Measurements from ENCODE around the gene CDON.

Gene CDON

DNA sequence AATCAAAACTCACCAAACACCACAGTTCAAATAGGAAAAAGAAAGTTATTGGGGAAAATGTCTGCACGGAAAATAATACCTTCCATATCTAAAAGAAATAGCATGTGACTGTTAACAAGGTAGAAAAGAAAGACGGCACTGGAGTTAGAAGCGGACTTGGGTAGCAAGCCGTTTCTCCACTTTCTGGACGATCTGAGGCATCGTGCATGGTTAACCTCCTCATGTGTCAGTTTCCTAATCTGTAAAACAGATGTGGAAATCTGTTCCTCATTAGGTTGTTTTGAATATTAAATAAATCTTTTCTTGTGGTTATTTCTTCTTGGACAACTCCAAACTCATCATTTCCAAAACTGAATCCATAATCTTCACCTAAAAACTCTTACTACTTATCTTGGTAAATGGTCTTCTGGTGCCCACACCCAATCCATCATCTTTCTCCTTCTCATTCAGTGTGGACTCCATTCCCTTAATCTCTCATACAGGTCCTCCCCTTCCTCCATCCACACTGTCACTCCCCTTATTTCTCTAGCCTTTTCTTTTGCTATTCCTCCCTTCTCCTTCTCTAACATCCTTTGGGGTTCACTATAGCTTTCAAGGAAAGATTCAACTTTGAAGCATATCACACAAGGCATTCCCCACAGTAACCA, 63.3 kb downstream of the CDON start:
- H3K36me3 ChIP-seq (ENCODE audit: control insufficient read depth, insufficient read depth, low read length), result no peaks in the 10 kb centered on the region

GRCh38 chr11:125998267-125998666, 64.4 kb downstream of the CDON start:
- no peaks in the 10 kb centered on the region; the same call in 1 of the 2 replicates for H3K27me3 ChIP-seq (replicated peaks; ENCODE audit: control insufficient read depth, insufficient read depth, low read length)
- H3K4me3 ChIP-seq (replicated peaks; ENCODE audit: low read depth, low read length), result no peak overlapping the region
- DNase-seq (ENCODE audit: extremely low read depth, insufficient read length), result no peak
- H3K36me3 ChIP-seq (ENCODE audit: control insufficient read depth, insufficient read depth, low read length), result no peaks in the 10 kb centered on the region
- TF ChIP-seq, protein P1, sequence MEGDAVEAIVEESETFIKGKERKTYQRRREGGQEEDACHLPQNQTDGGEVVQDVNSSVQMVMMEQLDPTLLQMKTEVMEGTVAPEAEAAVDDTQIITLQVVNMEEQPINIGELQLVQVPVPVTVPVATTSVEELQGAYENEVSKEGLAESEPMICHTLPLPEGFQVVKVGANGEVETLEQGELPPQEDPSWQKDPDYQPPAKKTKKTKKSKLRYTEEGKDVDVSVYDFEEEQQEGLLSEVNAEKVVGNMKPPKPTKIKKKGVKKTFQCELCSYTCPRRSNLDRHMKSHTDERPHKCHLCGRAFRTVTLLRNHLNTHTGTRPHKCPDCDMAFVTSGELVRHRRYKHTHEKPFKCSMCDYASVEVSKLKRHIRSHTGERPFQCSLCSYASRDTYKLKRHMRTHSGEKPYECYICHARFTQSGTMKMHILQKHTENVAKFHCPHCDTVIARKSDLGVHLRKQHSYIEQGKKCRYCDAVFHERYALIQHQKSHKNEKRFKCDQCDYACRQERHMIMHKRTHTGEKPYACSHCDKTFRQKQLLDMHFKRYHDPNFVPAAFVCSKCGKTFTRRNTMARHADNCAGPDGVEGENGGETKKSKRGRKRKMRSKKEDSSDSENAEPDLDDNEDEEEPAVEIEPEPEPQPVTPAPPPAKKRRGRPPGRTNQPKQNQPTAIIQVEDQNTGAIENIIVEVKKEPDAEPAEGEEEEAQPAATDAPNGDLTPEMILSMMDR (IDR thresholded peaks at IDR 0.05; ENCODE audit: insufficient read depth, low read length, poor library complexity, severe bottlenecking), result no peak

More for the DNA sequence above, 63.3 kb downstream of the CDON start:
- TF ChIP-seq, protein P1 (IDR thresholded peaks at IDR 0.05; ENCODE audit: insufficient read depth, low read length, poor library complexity, severe bottlenecking), result no peak
- DNase-seq (ENCODE audit: extremely low read depth, insufficient read length), result no peak
- no peak overlapping the region for H3K4me3 ChIP-seq (replicated peaks; ENCODE audit: low read depth, low read length)
- no peaks in the 10 kb centered on the region; the same call in 1 of the 2 replicates for H3K27me3 ChIP-seq (replicated peaks; ENCODE audit: control insufficient read depth, insufficient read depth, low read length)

DNA sequence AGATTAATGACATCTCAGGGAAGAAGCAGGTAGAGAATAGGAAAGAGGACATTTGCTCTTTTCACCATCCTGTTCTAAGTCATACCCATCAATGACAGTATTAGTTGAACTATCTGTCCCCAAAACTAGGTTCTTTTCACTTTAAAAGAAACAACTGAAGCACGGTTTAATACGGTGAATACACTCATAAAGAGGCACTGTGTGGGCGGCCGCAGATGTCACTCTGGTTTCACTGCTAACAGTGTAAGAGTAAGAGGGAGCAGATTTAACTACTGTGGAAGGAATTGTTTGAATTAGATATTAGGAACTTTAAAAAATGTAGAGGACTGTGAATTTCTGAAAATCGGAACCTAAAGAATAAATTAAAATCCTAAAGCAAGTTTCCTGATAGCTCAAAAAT, 67.4 kb downstream of the CDON start:
- Histone ChIP-seq H3K4me3 (replicated peaks; ENCODE audit: low read depth, low read length) (no peak overlapping the region), H3K27me3 (replicated peaks; ENCODE audit: control insufficient read depth, insufficient read depth, low read length) (no peaks in the 10 kb centered on the region), H3K36me3 (ENCODE audit: control insufficient read depth, insufficient read depth, low read length) (no peaks in the 10 kb centered on the region)
- TF ChIP-seq, protein P1 (IDR thresholded peaks at IDR 0.05; ENCODE audit: insufficient read depth, low read length, poor library complexity, severe bottlenecking), result no peak
- DNase-seq (ENCODE audit: extremely low read depth, insufficient read length), result peak; percentile 8

DNA sequence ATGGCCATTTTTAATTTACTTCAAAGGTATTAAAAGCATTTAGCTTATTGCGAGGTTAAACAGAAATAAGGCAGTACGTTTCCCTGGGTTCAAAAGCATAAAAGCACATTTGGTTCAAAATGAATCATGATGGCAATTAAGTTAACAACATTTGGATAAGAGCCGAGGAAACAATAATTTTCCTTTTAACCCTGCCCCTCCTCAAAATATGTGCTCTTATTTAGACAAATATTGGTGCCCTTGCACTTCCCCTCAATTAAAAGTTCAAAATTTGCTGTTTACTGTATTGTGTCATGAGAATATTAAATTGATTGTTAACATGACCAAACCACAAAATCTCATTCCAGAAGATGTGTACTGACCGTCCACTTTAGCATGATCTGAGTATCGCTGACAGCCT, 68.2 kb downstream of the CDON start:
- Histone ChIP-seq H3K27me3 (replicated peaks; ENCODE audit: control insufficient read depth, insufficient read depth, low read length) (no peaks in the 10 kb centered on the region), H3K36me3 (ENCODE audit: control insufficient read depth, insufficient read depth, low read length) (no peaks in the 10 kb centered on the region), H3K4me3 (replicated peaks; ENCODE audit: low read depth, low read length) (no peak overlapping the region)
- DNase-seq (ENCODE audit: extremely low read depth, insufficient read length), result no peak
- TF ChIP-seq, protein P1 (IDR thresholded peaks at IDR 0.05; ENCODE audit: insufficient read depth, low read length, poor library complexity, severe bottlenecking), result no peak

GRCh38 chr11:125992893-125993292, 69.8 kb downstream of the CDON start:
- TF ChIP-seq, protein P1 (IDR thresholded peaks at IDR 0.05; ENCODE audit: insufficient read depth, low read length, poor library complexity, severe bottlenecking), result no peak
- Histone ChIP-seq H3K27me3 (replicated peaks; ENCODE audit: control insufficient read depth, insufficient read depth, low read length) (no peaks in the 10 kb centered on the region), H3K4me3 (replicated peaks; ENCODE audit: low read depth, low read length) (no peak overlapping the region), H3K36me3 (ENCODE audit: control insufficient read depth, insufficient read depth, low read length) (no peaks in the 10 kb centered on the region)
- no peak for DNase-seq (ENCODE audit: extremely low read depth, insufficient read length)

DNA sequence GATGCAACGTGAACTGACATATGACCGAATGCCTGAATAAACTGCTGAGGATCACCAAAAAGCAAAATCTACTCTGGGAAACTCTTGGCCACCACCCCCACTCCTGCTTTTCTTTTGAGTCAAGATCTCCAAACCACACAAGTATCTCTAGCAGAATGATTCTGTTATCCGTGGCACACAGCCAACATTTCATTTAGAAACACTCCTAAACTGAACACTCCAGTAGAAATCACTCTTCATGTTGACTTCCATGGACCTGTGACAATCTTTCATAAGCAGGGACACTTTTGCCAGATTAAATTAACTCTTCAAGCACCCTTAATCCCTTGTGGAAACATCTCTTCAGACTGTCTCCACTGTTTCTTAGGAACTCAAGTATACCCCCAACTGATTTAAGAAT, 72.4 kb downstream of the CDON start:
- H3K4me3 ChIP-seq (replicated peaks; ENCODE audit: low read depth, low read length), result no peak overlapping the region
- no peaks in the 10 kb centered on the region for H3K27me3 ChIP-seq (replicated peaks; ENCODE audit: control insufficient read depth, insufficient read depth, low read length)
- DNase-seq (ENCODE audit: extremely low read depth, insufficient read length), result no peak
- no peaks in the 10 kb centered on the region for H3K36me3 ChIP-seq (ENCODE audit: control insufficient read depth, insufficient read depth, low read length)
- TF ChIP-seq, protein P1 (IDR thresholded peaks at IDR 0.05; ENCODE audit: insufficient read depth, low read length, poor library complexity, severe bottlenecking), result no peak

Measured in GM06990 (cell line).